ENCODE measurements around the gene FYB1.

FYB1 gene

DNA sequence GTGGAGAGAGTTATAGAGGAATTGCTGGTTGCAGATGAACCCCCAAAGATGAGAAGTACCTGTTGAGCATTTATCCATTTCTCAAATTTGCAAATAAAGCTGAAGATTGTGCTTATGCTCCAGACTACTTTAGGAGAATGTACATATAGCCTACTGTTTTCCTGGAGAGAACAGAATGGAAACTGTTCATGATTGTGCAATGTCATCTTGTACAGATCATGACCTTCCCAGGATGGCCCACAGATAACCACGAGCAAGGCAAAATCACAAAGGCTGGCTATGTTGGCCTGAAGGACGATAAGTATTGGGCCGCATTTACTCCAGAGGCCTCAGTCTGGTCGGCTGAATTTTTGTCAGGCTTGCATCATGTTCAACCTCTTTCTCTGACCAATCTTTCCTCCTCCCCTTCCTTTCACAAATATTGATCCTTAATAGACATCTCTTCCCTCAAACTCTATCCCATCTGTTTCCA, 116.6 kb downstream of the FYB1 start:
- no peaks in the 10 kb centered on the region for H3K27me3 ChIP-seq (ENCODE audit: insufficient read depth, low read length)
- no peaks in the 10 kb centered on the region for H3K4me1 ChIP-seq (ENCODE audit: insufficient read depth, low read length)
- H3K4me3 ChIP-seq (ENCODE audit: low read length): no peak overlapping the region
- H3K9me3 ChIP-seq (ENCODE audit: low read length): no peaks in the 10 kb centered on the region
- H3K36me3 ChIP-seq (ENCODE audit: insufficient read depth, low read length): no peaks in the 10 kb centered on the region
- no peak overlapping the region for H2AFZ ChIP-seq (ENCODE audit: low read depth, low read length)

DNA sequence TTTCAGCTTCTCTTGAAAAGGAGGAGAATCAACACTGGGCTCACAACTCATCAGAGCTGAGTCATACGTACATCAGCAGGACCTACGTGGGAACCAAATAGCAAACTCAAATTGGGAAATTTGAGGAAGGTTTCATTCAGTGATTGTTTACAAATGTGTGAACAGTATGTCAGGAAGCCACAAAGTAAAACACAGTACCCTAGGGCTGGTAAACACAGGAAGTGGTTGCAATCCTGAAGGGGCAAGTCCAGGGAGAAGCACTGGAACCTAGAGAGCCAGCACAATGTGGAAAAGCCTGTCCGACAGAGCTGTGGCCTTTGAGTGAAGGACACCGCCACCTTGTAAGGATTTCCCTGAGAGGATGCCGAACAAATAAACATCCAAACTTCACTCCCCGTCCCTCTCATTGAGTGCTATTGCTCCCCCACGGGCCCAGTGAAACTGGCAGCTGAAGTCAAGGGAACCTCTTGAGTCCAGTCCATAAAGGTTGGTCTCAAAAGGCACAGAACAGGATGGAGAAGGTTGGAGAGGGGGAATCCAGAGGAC, 118.4 kb downstream of the FYB1 start:
- no peak overlapping the region for H2AFZ ChIP-seq (ENCODE audit: low read depth, low read length)
- no peak overlapping the region for H3K4me3 ChIP-seq (ENCODE audit: low read length)
- no peaks in the 10 kb centered on the region for H3K4me1 ChIP-seq (ENCODE audit: insufficient read depth, low read length)
- no peaks in the 10 kb centered on the region for H3K9me3 ChIP-seq (ENCODE audit: low read length)
- H3K27me3 ChIP-seq (ENCODE audit: insufficient read depth, low read length): no peaks in the 10 kb centered on the region
- no peaks in the 10 kb centered on the region for H3K36me3 ChIP-seq (ENCODE audit: insufficient read depth, low read length)

DNA sequence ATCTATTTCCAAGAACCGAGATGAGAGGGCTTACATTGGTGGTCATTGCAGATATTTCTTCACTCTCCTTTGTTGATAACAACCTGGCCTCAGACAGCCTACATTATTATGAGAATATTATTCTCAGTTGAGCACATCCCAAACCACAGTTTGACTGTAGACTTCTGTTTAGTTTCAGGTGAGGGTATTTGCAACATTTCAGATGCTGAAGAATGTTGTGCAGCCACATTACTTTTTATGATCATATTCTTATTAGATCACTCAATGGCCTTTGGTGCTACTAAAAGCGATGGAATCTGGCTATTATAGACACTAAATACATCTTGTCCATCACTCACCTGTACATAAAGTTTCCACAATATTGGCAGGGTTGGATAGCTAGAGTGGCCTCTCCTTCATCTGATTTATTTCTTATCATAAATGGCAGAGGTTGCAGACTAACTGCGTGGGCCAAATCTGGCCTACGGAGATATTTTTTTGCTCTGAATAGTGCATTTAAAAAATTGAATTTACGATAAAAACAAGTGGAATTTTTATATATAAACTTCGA, 119.0 kb downstream of the FYB1 start:
- no peak overlapping the region for H2AFZ ChIP-seq (ENCODE audit: low read depth, low read length)
- no peaks in the 10 kb centered on the region for H3K36me3 ChIP-seq (ENCODE audit: insufficient read depth, low read length)
- H3K4me3 ChIP-seq (ENCODE audit: low read length): no peak overlapping the region
- H3K27me3 ChIP-seq (ENCODE audit: insufficient read depth, low read length): no peaks in the 10 kb centered on the region
- H3K9me3 ChIP-seq (ENCODE audit: low read length): no peaks in the 10 kb centered on the region
- H3K4me1 ChIP-seq (ENCODE audit: insufficient read depth, low read length): no peaks in the 10 kb centered on the region

- Histone ChIP-seq H3K27me3 (ENCODE audit: insufficient read depth, low read length) (no peaks in the 10 kb centered on the region), H3K36me3 (ENCODE audit: insufficient read depth, low read length) (no peaks in the 10 kb centered on the region), H3K4me3 (ENCODE audit: low read length) (no peak overlapping the region), H2AFZ (ENCODE audit: low read depth, low read length) (no peak overlapping the region), H3K9me3 (ENCODE audit: low read length) (no peaks in the 10 kb centered on the region), H3K4me1 (ENCODE audit: insufficient read depth, low read length) (no peaks in the 10 kb centered on the region)
Observed at GRCh38 chr5:39099831-39100230, 119.5 kb downstream of the FYB1 start.

DNA sequence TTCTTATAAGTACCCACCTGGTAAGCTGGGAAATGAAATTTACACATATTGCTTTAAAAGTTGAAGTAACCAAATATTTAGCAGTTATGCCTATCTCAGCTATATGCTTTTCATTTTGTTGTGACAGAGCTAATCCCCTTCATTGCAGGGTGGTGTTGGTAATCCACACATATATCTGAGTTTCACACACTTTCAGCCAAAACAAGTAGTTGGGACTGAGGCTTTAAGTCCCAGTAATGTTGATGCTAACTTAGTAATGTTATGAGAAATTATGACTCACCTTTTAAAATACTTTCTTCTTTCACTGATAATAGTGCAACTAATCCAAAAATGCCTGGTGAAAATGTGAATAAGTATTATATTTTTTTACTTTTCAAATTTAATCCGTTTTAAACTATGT, 126.0 kb downstream of the FYB1 start:
- Histone ChIP-seq H3K4me1 (ENCODE audit: insufficient read depth, low read length) (no peaks in the 10 kb centered on the region), H3K36me3 (ENCODE audit: insufficient read depth, low read length) (no peaks in the 10 kb centered on the region), H3K9me3 (ENCODE audit: low read length) (no peaks in the 10 kb centered on the region), H3K4me3 (ENCODE audit: low read length) (no peak overlapping the region), H2AFZ (ENCODE audit: low read depth, low read length) (no peak overlapping the region), H3K27me3 (ENCODE audit: insufficient read depth, low read length) (no peaks in the 10 kb centered on the region)

- Histone ChIP-seq H3K4me3 (ENCODE audit: low read length) (no peak overlapping the region), H3K27me3 (ENCODE audit: insufficient read depth, low read length) (no peaks in the 10 kb centered on the region), H2AFZ (ENCODE audit: low read depth, low read length) (no peak overlapping the region), H3K4me1 (ENCODE audit: insufficient read depth, low read length) (no peaks in the 10 kb centered on the region), H3K36me3 (ENCODE audit: insufficient read depth, low read length) (no peaks in the 10 kb centered on the region), H3K9me3 (ENCODE audit: low read length) (no peaks in the 10 kb centered on the region)
Observed at GRCh38 chr5:39092581-39093351, 126.6 kb downstream of the FYB1 start.

DNA sequence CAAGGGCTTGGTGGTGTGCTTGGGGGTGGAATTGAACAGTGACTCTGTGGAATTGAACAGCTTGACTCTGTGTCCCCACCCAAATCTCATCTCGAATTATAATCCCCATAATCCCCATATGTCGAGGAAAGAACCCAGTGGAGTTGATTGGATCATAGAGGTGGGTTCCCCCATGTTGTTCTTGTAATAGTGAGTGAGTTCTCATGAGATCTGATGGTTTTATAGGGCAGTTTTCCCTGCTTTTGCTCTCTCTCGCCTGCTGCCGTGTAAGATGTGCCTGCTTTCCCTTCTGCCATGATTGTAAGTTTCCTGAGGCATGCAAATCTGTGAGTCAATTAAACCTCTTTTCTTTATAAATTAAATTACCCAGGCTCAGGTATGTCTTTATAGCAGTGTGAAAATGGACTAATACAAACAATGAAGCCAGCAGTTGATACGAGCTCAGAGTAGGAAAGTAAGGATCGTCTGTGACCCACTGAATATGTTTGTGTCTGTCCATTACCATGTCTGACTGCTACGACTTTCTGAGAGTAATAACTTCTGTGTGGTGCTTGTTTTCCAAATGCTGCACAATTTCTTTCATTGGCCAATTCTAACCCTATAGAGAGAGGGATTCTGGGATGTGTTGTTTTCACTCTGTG, 127.3 kb downstream of the FYB1 start:
- no peaks in the 10 kb centered on the region for H3K36me3 ChIP-seq (ENCODE audit: insufficient read depth, low read length)
- no peaks in the 10 kb centered on the region for H3K4me1 ChIP-seq (ENCODE audit: insufficient read depth, low read length)
- H3K9me3 ChIP-seq (ENCODE audit: low read length): no peaks in the 10 kb centered on the region
- H3K27me3 ChIP-seq (ENCODE audit: insufficient read depth, low read length): no peaks in the 10 kb centered on the region
- H3K4me3 ChIP-seq (ENCODE audit: low read length): no peak overlapping the region
- H2AFZ ChIP-seq (ENCODE audit: low read depth, low read length): no peak overlapping the region

GRCh38 chr5:39083968-39084367, 135.4 kb downstream of the FYB1 start:
- H2AFZ ChIP-seq (ENCODE audit: low read depth, low read length): no peak overlapping the region
- no peaks in the 10 kb centered on the region for H3K36me3 ChIP-seq (ENCODE audit: insufficient read depth, low read length)
- no peaks in the 10 kb centered on the region for H3K27me3 ChIP-seq (ENCODE audit: insufficient read depth, low read length)
- no peaks in the 10 kb centered on the region for H3K4me1 ChIP-seq (ENCODE audit: insufficient read depth, low read length)
- H3K4me3 ChIP-seq (ENCODE audit: low read length): no peak overlapping the region
- H3K9me3 ChIP-seq (ENCODE audit: low read length): no peaks in the 10 kb centered on the region

DNA sequence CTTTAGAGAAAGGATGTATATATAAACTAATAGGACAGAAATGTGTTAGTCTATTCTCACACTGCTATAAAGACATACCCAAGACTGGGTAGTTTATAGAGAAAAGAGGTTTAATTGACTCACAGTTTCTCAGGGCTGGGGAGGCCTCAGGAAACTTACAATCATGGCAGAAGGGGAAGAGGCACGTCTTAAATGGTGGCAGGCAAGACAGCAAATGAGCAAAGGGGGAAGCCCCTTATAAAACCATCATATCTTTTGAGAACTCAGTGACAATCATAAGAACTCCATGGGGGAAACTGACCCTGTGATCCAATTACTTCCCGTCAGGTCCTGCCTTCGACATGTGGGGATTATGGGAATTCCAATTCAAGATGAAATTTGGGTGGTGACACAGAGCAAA, 136.4 kb downstream of the FYB1 start:
- Histone ChIP-seq H3K4me3 (ENCODE audit: low read length) (no peak overlapping the region), H3K9me3 (ENCODE audit: low read length) (no peaks in the 10 kb centered on the region), H3K4me1 (ENCODE audit: insufficient read depth, low read length) (no peaks in the 10 kb centered on the region), H3K27me3 (ENCODE audit: insufficient read depth, low read length) (no peaks in the 10 kb centered on the region), H3K36me3 (ENCODE audit: insufficient read depth, low read length) (no peaks in the 10 kb centered on the region), H2AFZ (ENCODE audit: low read depth, low read length) (no peak overlapping the region)

DNA sequence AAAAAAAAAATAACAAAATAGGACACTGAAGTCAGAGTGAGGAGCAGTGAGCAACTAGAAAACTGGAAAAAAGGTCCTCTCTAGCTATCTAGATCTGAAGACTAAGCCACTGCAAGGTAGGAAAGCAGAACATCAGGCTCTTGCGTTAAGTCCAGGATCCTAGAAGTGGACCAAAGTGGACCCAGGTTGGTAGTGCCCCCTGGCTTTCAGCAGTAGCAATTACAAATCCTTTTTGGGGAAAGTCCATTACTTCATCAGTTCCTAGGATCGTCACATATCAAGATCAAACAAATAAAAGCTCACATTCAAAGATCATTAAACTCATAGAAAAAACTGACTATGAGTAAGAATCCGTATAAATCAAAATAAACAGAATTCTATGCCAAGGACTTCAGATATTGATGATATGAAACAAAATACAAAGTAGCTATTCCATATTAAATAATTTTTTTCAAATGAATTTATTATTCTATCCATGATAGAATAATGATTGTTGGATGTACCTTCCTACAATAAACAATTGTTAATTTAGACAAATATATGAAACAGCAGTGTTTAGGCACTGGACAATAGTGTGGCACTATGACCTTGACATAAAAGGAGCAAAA, 138.7 kb downstream of the FYB1 start:
- Histone ChIP-seq H2AFZ (ENCODE audit: low read depth, low read length) (no peak overlapping the region), H3K4me1 (ENCODE audit: insufficient read depth, low read length) (peaks cover 2% of the 10 kb centered on the region), H3K9me3 (ENCODE audit: low read length) (no peaks in the 10 kb centered on the region), H3K36me3 (ENCODE audit: insufficient read depth, low read length) (no peaks in the 10 kb centered on the region), H3K27me3 (ENCODE audit: insufficient read depth, low read length) (no peaks in the 10 kb centered on the region), H3K4me3 (ENCODE audit: low read length) (no peak overlapping the region)

DNA sequence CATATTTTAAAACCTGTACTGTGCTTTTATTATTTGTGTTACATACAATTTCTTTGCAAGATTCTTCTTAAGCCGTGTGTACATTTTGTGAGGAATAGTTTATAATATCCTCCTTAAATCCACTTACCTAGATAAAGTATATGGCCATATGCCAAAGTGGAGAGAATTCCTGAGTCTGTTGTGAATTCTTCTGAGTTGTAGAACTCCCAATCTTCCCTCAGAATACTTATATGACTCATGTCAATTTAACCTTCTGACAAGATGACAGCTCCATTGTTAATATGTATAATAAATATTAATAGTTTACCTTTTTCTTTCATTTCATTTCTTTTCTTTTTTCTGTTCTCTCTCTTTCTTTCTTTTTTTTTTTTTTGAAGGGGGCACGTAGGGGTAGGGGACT, 139.2 kb downstream of the FYB1 start:
- Histone ChIP-seq H3K36me3 (ENCODE audit: insufficient read depth, low read length) (no peaks in the 10 kb centered on the region), H3K4me3 (ENCODE audit: low read length) (no peak overlapping the region), H3K27me3 (ENCODE audit: insufficient read depth, low read length) (no peaks in the 10 kb centered on the region), H3K9me3 (ENCODE audit: low read length) (no peaks in the 10 kb centered on the region), H2AFZ (ENCODE audit: low read depth, low read length) (no peak overlapping the region), H3K4me1 (ENCODE audit: insufficient read depth, low read length) (peaks cover 4% of the 10 kb centered on the region)

DNA sequence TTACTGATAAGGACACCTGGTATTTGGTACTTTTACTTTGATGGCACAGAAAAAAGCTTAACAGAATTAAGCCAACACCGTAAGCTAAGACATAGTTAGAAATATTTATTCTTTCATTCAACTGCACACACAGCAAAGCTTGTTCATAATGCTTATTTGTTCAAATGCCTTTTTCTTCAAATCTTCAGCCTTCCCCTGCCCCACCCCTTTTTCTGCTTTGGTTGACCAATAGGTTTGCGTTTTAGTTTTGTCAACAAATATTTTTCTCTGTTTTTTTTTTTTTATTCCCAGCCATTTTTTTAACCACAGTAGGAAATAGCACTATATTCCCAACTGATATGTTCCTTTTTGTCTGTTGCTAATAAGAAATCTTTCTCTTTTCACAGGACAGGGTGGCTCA, 140.2 kb downstream of the FYB1 start:
- no peak overlapping the region for H3K4me3 ChIP-seq (ENCODE audit: low read length)
- no peaks in the 10 kb centered on the region for H3K9me3 ChIP-seq (ENCODE audit: low read length)
- H2AFZ ChIP-seq (ENCODE audit: low read depth, low read length): no peak overlapping the region
- peaks cover 4% of the 10 kb centered on the region for H3K4me1 ChIP-seq (ENCODE audit: insufficient read depth, low read length)
- no peaks in the 10 kb centered on the region for H3K27me3 ChIP-seq (ENCODE audit: insufficient read depth, low read length)
- H3K36me3 ChIP-seq (ENCODE audit: insufficient read depth, low read length): no peaks in the 10 kb centered on the region

Data from neuron (in vitro differentiated cells).